Ascending aorta (tissue), 2 donors: ENCODE results near the gene ABHD17A. TPM values are rescaled to one million over a fixed set of nuclear protein-coding genes. Genes with fewer than 3 reads are reported as not detected.

Source experiments
- DNase-seq, 2 donors: peaks; one replicate each; pipeline ENCODE4 v3.0.0-alpha.2; 2019; ENCODE audit warnings: low spot score in 2 of 2
- H3K27ac ChIP-seq, 2 donors: fragments of 200-600 bp; sonication (generic); one replicate each; pipeline ENCODE4 v1.5.1; 2016 to 2017; ENCODE audit warnings: mild to moderate bottlenecking in 1 of 2
- H3K27me3 ChIP-seq: fragments of 200-600 bp; sonication (generic); one replicate; pipeline ENCODE4 v1.5.1; 2017
- H3K36me3 ChIP-seq, 2 donors: fragments of 200-600 bp; sonication (generic); one replicate each; pipeline ENCODE4 v1.5.1; 2016
- H3K4me1 ChIP-seq, 2 donors: fragments of 200-600 bp; sonication (generic); one replicate each; pipeline ENCODE4 v1.5.1; 2016 to 2017; ENCODE audit warnings: mild to moderate bottlenecking in 1 of 2
- H3K4me3 ChIP-seq, 2 donors: fragments of 200-600 bp; sonication (generic); one replicate each; pipeline ENCODE4 v1.5.1; 2016 to 2017; ENCODE audit warnings: mild to moderate bottlenecking in 1 of 2
- H3K9me3 ChIP-seq, 2 donors: fragments of 200-600 bp; sonication (generic); one replicate each; pipeline ENCODE4 v1.5.1; 2016
- CTCF ChIP-seq, 3 experiments: fragments of 200-600 bp in 2 of 3; fragments of 450-650 bp in 1 of 3; sonication (generic) in 2 of 3; IDR thresholded peaks; one replicate each; pipeline ENCODE4 v1.5.1; 2016 to 2019; ENCODE audit warnings: antibody characterized with exemption in 3 of 3, mild to moderate bottlenecking in 1 of 3, moderate library complexity in 1 of 3
- intact Hi-C: fragments of 100-400 bp; cut with DNase I; formaldehyde crosslinking; loops from one replicate; pipeline ENCODE4 v1.15.1; 2023
- total RNA-seq: library from RNA; depleted of rRNA; stranded (reverse); fragments of >200 nt; gene quantifications from one replicate; pipeline ENCODE4 v1.1.0, GENCODE V29; 2016

Gene ABHD17A
- total RNA-seq, 1 donor from 2014 or later: 278 TPM

DNA sequence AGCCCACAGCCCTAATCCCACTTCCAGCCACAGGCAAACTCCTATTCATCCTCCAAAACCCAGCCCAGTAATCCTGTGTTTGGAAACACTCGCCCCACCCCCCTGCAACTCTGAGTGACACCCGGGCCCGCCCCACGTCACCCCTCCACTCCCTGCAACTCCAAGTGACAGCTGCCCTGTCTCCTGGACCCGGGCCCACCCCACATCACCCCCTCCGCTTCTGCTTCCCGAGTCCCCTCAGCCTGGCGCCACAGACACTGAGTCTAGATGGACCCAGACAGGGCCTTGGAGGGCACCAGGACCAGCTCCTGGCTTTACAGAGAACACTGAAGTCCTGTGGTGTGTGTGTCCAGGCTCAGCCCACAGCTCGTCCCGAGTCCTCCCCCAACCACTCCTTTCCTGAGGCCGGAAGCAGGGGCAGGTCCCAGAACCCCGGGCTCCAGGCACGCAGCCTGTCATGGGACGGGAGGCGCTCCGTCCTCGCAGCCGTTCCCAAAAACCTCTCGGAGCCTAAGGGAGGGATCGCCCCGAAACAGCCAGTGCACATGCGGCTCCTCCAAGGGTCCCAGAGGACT is 44.7 kb downstream of the ABHD17A start:
- peaks cover 3 to 8% of the 10 kb centered on the region in 2 donors for H3K36me3 ChIP-seq
- no peak overlapping the region for H3K27ac ChIP-seq
- intact Hi-C loops: no loop called here
- no peaks in the 10 kb centered on the region for H3K27me3 ChIP-seq
- H3K9me3 ChIP-seq: no peaks in the 10 kb centered on the region
- no peak for DNase-seq
- peaks cover 0 to 18% of the 10 kb centered on the region in 2 donors for H3K4me1 ChIP-seq
- H3K4me3 ChIP-seq: no peak overlapping the region
- no peak for TF ChIP-seq CTCF (IDR thresholded peaks at IDR 0.05)

- Histone ChIP-seq H3K36me3 (peaks cover 0 to 3% of the 10 kb centered on the region in 2 donors), H3K27ac (no peak overlapping the region), H3K27me3 (no peaks in the 10 kb centered on the region), H3K4me3 (no peak overlapping the region), H3K9me3 (no peaks in the 10 kb centered on the region), H3K4me1 (peaks cover 0 to 10% of the 10 kb centered on the region in 2 donors)
- TF ChIP-seq CTCF (IDR thresholded peaks at IDR 0.05): no peak
- no peak for DNase-seq
- intact Hi-C loops: no loop called here
These were observed 45.4 kb downstream of the ABHD17A start for GRCh38 chr19:1839658-1840540.

GRCh38 chr19:1837625-1838105 is 47.6 kb downstream of the ABHD17A start:
- TF ChIP-seq CTCF (IDR thresholded peaks at IDR 0.05): peak; percentile 45 to 85 (median 79)
- H3K4me1 ChIP-seq: no peaks in the 10 kb centered on the region

GRCh38 chr19:1837222-1837565 is 48.1 kb downstream of the ABHD17A start:
- H3K4me3 ChIP-seq: no peak overlapping the region
- no peak overlapping the region for H3K27ac ChIP-seq
- DNase-seq: no peak
- TF ChIP-seq CTCF (IDR thresholded peaks at IDR 0.05): no peak
- H3K27me3 ChIP-seq: no peaks in the 10 kb centered on the region
- H3K4me1 ChIP-seq: no peaks in the 10 kb centered on the region
- no peaks in the 10 kb centered on the region for H3K9me3 ChIP-seq
- H3K36me3 ChIP-seq: no peaks in the 10 kb centered on the region
- intact Hi-C loops: no loop called here

More at GRCh38 chr19:1837625-1838105, 47.6 kb downstream of the ABHD17A start:
- no peak overlapping the region for H3K4me3 ChIP-seq
- H3K36me3 ChIP-seq: no peaks in the 10 kb centered on the region
- no peaks in the 10 kb centered on the region for H3K9me3 ChIP-seq
- H3K27me3 ChIP-seq: no peaks in the 10 kb centered on the region
- H3K27ac ChIP-seq: no peak overlapping the region
- DNase-seq: no peak
- intact Hi-C loops: no loop called here

- no peak overlapping the region for H3K4me3 ChIP-seq
- intact Hi-C loops: no loop called here
These were observed 48.7 kb downstream of the ABHD17A start for GRCh38 chr19:1836458-1837221.

More at GRCh38 chr19:1836458-1837221, 48.7 kb downstream of the ABHD17A start:
- H3K4me1 ChIP-seq: no peaks in the 10 kb centered on the region
- TF ChIP-seq CTCF (IDR thresholded peaks at IDR 0.05): no peak
- no peaks in the 10 kb centered on the region for H3K27me3 ChIP-seq
- no peaks in the 10 kb centered on the region for H3K9me3 ChIP-seq
- no peak for DNase-seq
- no peak overlapping the region for H3K27ac ChIP-seq
- H3K36me3 ChIP-seq: peaks cover 0 to 3% of the 10 kb centered on the region in 2 donors
